ENCODE data around the gene ANKRD63. TPM values are rescaled to one million over a fixed set of nuclear protein-coding genes. Genes with fewer than 3 reads are reported as not detected.

ANKRD63 gene
- total RNA-seq, 1 donor from 2014 or later = not detected

DNA sequence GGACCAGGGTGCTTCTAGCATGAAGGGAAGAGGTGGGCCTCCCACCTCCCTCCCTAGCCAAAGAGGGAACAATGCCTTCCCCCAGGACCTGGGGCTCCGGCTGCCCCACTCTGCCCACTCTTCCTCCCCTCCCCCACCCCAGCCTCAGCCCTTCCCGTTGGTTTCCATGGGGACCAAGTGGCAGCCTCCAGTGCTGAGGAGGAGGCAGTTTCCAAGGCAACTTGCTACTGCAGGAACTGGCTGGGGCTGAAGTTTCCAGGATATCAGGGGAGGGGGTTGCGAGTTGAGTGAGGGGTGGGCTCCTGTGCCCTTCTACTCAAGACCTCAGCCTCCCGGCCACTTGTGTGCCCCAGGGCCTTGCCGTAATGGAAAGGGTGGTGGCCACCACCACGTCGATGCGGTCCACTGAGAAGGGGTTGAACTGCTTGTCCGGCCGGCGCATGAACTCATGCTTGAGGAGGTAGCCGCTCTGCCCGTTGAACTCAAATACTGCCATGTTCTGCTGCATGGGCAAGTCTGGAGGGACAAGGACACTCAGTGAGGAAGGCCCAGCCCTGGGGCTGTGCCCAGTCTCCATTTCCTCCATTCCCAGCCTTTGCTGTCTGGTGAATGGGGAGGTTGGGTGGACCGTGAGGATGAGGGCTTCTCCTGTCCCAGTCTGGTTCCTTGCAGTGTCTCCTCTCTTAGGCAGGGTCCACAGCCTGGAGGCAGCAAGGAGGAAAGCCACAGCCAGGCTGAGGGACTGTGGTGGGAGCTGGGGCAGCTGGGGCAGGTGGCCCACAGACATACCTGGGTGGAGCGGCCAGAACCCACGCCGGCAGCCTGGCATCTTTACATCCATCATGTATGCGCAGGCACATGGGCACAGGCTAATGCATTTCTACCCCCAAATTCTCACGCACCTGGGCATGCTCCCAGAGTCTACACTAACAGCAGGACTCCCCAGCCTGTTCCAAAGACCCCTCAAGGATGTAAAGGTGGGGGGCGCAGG, 11.3 kb upstream of the ANKRD63 start:
- H3K9me3 ChIP-seq (replicated peaks) = peaks cover 5% of the 10 kb centered on the region
- H3K27ac ChIP-seq (replicated peaks) = no peak overlapping the region
- intact Hi-C loops (cut with micrococcal nuclease) = no loop called here
- H3K36me3 ChIP-seq = no peaks in the 10 kb centered on the region
- peaks cover 59% of the 10 kb centered on the region for H3K4me1 ChIP-seq
- no peak for TF ChIP-seq CTCF (IDR thresholded peaks at IDR 0.05; ENCODE audit: borderline replicate concordance)
- H3K27me3 ChIP-seq (ENCODE audit: low read depth) = peaks cover 16% of the 10 kb centered on the region
- no peak for DNase-seq
- no peak overlapping the region for H3K4me3 ChIP-seq

GRCh38 chr15:40293006-40293405, 10.1 kb upstream of the ANKRD63 start:
- H3K27ac ChIP-seq (replicated peaks) = no peak overlapping the region
- TF ChIP-seq CTCF (IDR thresholded peaks at IDR 0.05; ENCODE audit: borderline replicate concordance) = no peak

DNA sequence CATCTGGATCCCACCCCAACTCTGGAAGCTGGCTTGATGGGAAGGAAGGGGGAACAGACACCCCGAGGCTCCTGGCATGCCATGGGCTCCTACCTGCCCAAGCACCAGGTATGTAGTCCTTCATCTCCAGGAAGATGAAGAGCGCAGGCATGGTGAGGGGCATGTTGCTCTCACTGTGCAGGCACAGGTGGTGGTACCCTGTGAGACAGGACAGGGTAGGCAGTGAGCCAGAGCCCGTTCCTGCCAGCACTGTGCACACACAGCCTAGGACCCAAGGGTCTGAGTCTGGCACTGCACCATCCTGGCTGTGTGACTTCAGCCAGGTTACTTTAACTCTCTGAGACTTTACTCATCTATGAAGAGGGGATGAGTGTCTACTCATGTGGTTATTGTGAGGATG, 9.4 kb upstream of the ANKRD63 start:
- peak; percentile 7 for DNase-seq
- intact Hi-C loops (cut with micrococcal nuclease) = no loop called here
- no peak for TF ChIP-seq CTCF (IDR thresholded peaks at IDR 0.05; ENCODE audit: borderline replicate concordance)
- Histone ChIP-seq H3K27me3 (ENCODE audit: low read depth) (peaks cover 16% of the 10 kb centered on the region), H3K27ac (replicated peaks) (no peak overlapping the region), H3K9me3 (replicated peaks) (no peaks in the 10 kb centered on the region), H3K4me3 (no peak overlapping the region), H3K4me1 (peaks cover 63% of the 10 kb centered on the region), H3K36me3 (no peaks in the 10 kb centered on the region)

More at GRCh38 chr15:40293006-40293405, 10.1 kb upstream of the ANKRD63 start:
- Histone ChIP-seq H3K27me3 (ENCODE audit: low read depth) (peaks cover 16% of the 10 kb centered on the region), H3K4me1 (peaks cover 63% of the 10 kb centered on the region), H3K4me3 (no peak overlapping the region), H3K9me3 (replicated peaks) (no peaks in the 10 kb centered on the region), H3K36me3 (no peaks in the 10 kb centered on the region)
- intact Hi-C loops (cut with micrococcal nuclease) = no loop called here
- peak; percentile 6 for DNase-seq

DNA sequence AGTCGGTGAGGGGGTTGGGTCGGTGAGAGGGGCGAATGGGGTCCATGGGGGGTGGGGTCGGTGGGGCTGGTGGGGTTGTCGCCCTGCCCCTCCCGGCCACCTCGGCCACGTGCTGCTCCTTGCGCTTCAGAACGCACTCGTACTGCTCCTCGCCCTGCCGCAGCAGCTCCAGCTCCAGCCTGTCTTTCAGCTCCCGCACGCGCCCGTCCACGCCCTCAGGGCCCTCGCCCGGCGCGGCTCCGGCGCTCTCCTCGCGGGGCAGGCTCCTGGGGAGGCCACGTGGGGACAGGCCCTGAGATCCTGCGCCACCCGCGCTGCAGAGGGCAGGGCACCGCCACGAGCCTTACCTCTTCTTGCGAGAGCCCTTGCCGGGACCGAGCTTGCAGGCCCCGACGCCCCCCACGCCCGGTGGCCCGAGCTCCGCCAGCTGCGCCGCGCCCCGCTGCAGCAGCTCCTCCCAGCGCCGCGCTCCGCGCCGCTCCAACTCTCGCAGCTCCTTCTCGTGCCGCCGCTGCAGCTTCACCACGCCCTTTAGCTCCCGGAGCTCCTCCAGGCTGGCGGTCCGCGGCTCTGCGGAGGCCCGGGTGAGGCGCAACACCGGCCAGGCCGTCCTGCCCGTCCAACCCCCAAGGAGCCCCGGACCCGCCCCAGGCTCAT, 8.2 kb upstream of the ANKRD63 start:
- TF ChIP-seq CTCF (IDR thresholded peaks at IDR 0.05; ENCODE audit: borderline replicate concordance) = no peak
- Histone ChIP-seq H3K27ac (replicated peaks) (no peak overlapping the region), H3K4me3 (peak overlapping the region; percentile 58), H3K27me3 (ENCODE audit: low read depth) (peaks cover 16% of the 10 kb centered on the region), H3K4me1 (peaks cover 61% of the 10 kb centered on the region), H3K36me3 (no peaks in the 10 kb centered on the region), H3K9me3 (replicated peaks) (no peaks in the 10 kb centered on the region)
- intact Hi-C loops (cut with micrococcal nuclease) = no loop called here
- no peak for DNase-seq

- TF ChIP-seq CTCF (IDR thresholded peaks at IDR 0.05; ENCODE audit: borderline replicate concordance) = no peak
- Histone ChIP-seq H3K36me3 (no peaks in the 10 kb centered on the region), H3K9me3 (replicated peaks) (no peaks in the 10 kb centered on the region), H3K4me3 (peak overlapping the region; percentile 58), H3K27me3 (ENCODE audit: low read depth) (peaks cover 16% of the 10 kb centered on the region), H3K27ac (replicated peaks) (no peak overlapping the region), H3K4me1 (peaks cover 64% of the 10 kb centered on the region)
- no peak for DNase-seq
- intact Hi-C loops (cut with micrococcal nuclease) = no loop called here
Measured at GRCh38 chr15:40290545-40290917, 7.7 kb upstream of the ANKRD63 start.
